ENCODE data around the gene UBL4B.

DNA sequence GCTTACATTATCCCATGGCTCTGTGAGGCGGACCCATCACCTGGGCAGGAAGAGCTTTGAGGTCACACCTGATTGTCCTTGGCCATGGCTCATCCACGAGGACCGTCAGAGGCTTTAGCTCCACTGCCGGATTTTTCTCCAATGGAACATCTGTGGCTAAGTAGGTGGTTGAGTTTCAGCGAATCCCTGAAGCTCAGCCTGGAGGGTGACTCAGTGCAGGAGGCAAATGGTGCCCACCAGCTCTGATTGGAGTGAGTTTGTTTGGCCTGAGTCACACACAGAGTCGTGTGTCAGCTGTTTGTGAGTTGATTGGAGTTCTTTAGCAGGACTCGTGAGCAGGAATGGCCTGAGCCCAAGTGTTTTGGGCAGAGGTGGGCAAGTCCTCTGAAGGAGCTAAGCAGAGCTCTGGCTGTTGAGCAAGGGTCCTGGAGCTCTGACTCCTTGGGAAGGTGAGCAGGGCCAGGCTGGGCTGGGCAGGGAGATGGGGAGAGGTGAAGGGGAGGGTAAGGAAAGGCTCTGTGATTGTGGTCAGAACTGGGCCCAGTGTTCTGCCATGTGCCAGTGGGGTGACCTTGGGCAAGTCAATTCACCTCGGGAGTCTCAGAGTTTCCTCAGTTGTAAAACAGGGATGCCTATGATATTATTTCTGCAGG is 40.0 kb downstream of the UBL4B start:
- TF ChIP-seq EZH2phosphoT487 (IDR thresholded peaks at IDR 0.05; ENCODE audit: low read depth), result no peak
- TF ChIP-seq, protein P1, sequence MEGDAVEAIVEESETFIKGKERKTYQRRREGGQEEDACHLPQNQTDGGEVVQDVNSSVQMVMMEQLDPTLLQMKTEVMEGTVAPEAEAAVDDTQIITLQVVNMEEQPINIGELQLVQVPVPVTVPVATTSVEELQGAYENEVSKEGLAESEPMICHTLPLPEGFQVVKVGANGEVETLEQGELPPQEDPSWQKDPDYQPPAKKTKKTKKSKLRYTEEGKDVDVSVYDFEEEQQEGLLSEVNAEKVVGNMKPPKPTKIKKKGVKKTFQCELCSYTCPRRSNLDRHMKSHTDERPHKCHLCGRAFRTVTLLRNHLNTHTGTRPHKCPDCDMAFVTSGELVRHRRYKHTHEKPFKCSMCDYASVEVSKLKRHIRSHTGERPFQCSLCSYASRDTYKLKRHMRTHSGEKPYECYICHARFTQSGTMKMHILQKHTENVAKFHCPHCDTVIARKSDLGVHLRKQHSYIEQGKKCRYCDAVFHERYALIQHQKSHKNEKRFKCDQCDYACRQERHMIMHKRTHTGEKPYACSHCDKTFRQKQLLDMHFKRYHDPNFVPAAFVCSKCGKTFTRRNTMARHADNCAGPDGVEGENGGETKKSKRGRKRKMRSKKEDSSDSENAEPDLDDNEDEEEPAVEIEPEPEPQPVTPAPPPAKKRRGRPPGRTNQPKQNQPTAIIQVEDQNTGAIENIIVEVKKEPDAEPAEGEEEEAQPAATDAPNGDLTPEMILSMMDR (IDR thresholded peaks at IDR 0.05; ENCODE audit: low read depth, low read length), result no peak
